ENCODE data around the gene ATP1B3. TPM values are rescaled to one million over a fixed set of nuclear protein-coding genes. Genes with fewer than 3 reads are reported as not detected.

Gene ATP1B3
- total RNA-seq, 1 experiment from 2014 or later: 250 TPM

DNA sequence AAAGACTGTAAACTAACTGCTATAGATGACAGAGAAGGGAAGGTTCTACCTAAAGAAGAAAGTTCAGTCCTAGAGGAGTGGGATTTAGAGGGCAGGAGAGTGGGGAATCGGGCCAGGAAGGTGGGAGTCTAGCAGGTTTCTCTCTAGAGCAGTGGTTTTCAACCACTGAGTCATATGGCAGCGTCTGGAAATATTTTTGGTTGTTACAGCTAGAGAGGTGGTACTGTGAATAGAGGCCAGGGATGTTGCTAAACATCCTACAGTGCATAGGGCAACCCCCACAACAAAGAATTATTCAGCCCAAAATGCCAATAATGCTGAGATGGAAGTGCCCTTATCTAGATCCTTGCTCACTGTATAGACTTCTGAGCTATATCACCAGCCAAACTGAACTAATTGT lies 28.7 kb downstream of the ATP1B3 start:
- H3K36me3 Mint-ChIP-seq (ENCODE audit: insufficient read depth in 1 of 3, low read depth in 3 of 3): peaks cover 47 to 66% (median 63%) of the 10 kb centered on the region in 3 experiments; a peak in 6 of 7 replicates
- Histone ChIP-seq H3K4me1 (ENCODE audit: insufficient read depth, low read length) (no peaks in the 10 kb centered on the region), H3K4ac (ENCODE audit: low read depth, low read length) (no peak overlapping the region), H2BK15ac (ENCODE audit: low read depth, low read length) (no peak overlapping the region), H2AFZ (ENCODE audit: low read length) (no peak overlapping the region), H3K56ac (ENCODE audit: insufficient read length, low read depth, low read length) (no peak overlapping the region), H3K79me2 (ENCODE audit: insufficient read depth, low read length) (peaks cover 2% of the 10 kb centered on the region; the same call in 1 of the 2 replicates), H4K8ac (replicated peaks; ENCODE audit: insufficient read length, low read depth, low read length) (no peak overlapping the region), H2BK5ac (ENCODE audit: insufficient read length, low read length) (no peak overlapping the region), H3K27me3 (ENCODE audit: insufficient read depth, low read length) (no peaks in the 10 kb centered on the region), H4K20me1 (ENCODE audit: control insufficient read depth, insufficient read depth, insufficient read length) (no peaks in the 10 kb centered on the region), H2BK120ac (ENCODE audit: low read depth, low read length, poor library complexity, severe bottlenecking) (no peak overlapping the region), H3K9me3 (ENCODE audit: control insufficient read depth, low read depth, low read length) (peaks cover 5% of the 10 kb centered on the region), H3K79me1 (ENCODE audit: insufficient read depth, low read depth, low read length, poor library complexity, severe bottlenecking) (peaks cover 13% of the 10 kb centered on the region), H3K4me2 (ENCODE audit: insufficient read depth, insufficient read length, low read length) (no peak overlapping the region), H3T11ph (ENCODE audit: low read length) (no peak overlapping the region), H3K27ac (ENCODE audit: insufficient read length, low read depth, low read length) (no peak overlapping the region), H2AK5ac (ENCODE audit: insufficient read length, low read length) (no peak overlapping the region), H2BK12ac (ENCODE audit: insufficient read length, low read depth, low read length) (no peak overlapping the region), H3K14ac (ENCODE audit: insufficient read depth, low read length) (no peak overlapping the region), H3K18ac (ENCODE audit: insufficient read length, low read depth, low read length) (no peak overlapping the region), H3K23ac (ENCODE audit: insufficient read length, low read depth, low read length) (no peak overlapping the region), H4K91ac (ENCODE audit: insufficient read length, low read depth, low read length) (no peak overlapping the region), H2BK20ac (ENCODE audit: low read depth, low read length, poor library complexity, severe bottlenecking) (no peak overlapping the region), H3K9ac (ENCODE audit: extremely low read depth, insufficient read length, low read length) (no peak overlapping the region), H4K5ac (ENCODE audit: insufficient read length, low read depth, low read length) (no peak overlapping the region), H3K23me2 (ENCODE audit: insufficient read length, low read depth, low read length, poor library complexity, severe bottlenecking) (no peaks in the 10 kb centered on the region)
- no peaks in the 10 kb centered on the region for H3K4me1 Mint-ChIP-seq
- H3K27ac Mint-ChIP-seq: peak overlapping the region in 1 of 3 experiments; percentile 3; a peak in 1 of 7 replicates
- WGBS (ENCODE audit: extremely low coverage, insufficient read length, low lambda C conversion rate): no CpG with 5 or more reads among the region's 2 CpGs
- no peaks in the 10 kb centered on the region for H3K27me3 Mint-ChIP-seq (ENCODE audit: low read depth)
- H3K4me3 Mint-ChIP-seq: no peak overlapping the region
- H3K9me3 Mint-ChIP-seq: peaks cover 6% of the 10 kb centered on the region in 2 experiments
- DNase-seq: no peak
- TF ChIP-seq, protein P1, sequence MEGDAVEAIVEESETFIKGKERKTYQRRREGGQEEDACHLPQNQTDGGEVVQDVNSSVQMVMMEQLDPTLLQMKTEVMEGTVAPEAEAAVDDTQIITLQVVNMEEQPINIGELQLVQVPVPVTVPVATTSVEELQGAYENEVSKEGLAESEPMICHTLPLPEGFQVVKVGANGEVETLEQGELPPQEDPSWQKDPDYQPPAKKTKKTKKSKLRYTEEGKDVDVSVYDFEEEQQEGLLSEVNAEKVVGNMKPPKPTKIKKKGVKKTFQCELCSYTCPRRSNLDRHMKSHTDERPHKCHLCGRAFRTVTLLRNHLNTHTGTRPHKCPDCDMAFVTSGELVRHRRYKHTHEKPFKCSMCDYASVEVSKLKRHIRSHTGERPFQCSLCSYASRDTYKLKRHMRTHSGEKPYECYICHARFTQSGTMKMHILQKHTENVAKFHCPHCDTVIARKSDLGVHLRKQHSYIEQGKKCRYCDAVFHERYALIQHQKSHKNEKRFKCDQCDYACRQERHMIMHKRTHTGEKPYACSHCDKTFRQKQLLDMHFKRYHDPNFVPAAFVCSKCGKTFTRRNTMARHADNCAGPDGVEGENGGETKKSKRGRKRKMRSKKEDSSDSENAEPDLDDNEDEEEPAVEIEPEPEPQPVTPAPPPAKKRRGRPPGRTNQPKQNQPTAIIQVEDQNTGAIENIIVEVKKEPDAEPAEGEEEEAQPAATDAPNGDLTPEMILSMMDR (conservative IDR thresholded peaks at IDR 0.05): no peak

All from H9 (cell line).